ENCODE results near the gene MSH3. TPM values are rescaled to one million over a fixed set of nuclear protein-coding genes. Genes with fewer than 3 reads are reported as not detected.

MSH3 gene
- polyA plus RNA-seq, 1 of the 3 experiments (the other 2 are of a cell fraction): 3.5 TPM

GRCh38 chr5:80820685-80821084, 166.2 kb downstream of the MSH3 start:
- H3K4me2 ChIP-seq: no peak overlapping the region
- H3K79me2 ChIP-seq (ENCODE audit: insufficient read depth): no peaks in the 10 kb centered on the region
- TF ChIP-seq ZBTB33 (IDR thresholded peaks at IDR 0.05; ENCODE audit: borderline replicate concordance, low read depth) (no peak), USF1 (IDR thresholded peaks at IDR 0.05; ENCODE audit: borderline replicate concordance, low read depth) (no peak), RFX5 (IDR thresholded peaks at IDR 0.05; ENCODE audit: low read length) (no peak), CHD2 (IDR thresholded peaks at IDR 0.05; ENCODE audit: low read length, partially characterized antibody) (no peak), GATA2 (CRISPR knock-in tag; IDR thresholded peaks at IDR 0.05) (no peak), YY1 (IDR thresholded peaks at IDR 0.05; ENCODE audit: low read depth) (no peak), POLR2AphosphoS5 (IDR thresholded peaks at IDR 0.05; ENCODE audit: low read depth, low read length) (no peak), EP300 (IDR thresholded peaks at IDR 0.05; ENCODE audit: borderline replicate concordance in 1 of 2, low read depth in 1 of 2, low read length in 1 of 2) (no peak), RXRA (IDR thresholded peaks at IDR 0.05; ENCODE audit: borderline replicate concordance, low read depth) (no peak), MAX (IDR thresholded peaks at IDR 0.05; ENCODE audit: low read depth) (no peak), FOXJ3 (CRISPR knock-in tag; IDR thresholded peaks at IDR 0.05) (no peak), SMC3 (IDR thresholded peaks at IDR 0.05; ENCODE audit: low read depth, low read length) (no peak), TCF12 (IDR thresholded peaks at IDR 0.05) (no peak), NRF1 (IDR thresholded peaks at IDR 0.05; ENCODE audit: low read depth, low read length) (no peak), MXI1 (IDR thresholded peaks at IDR 0.05; ENCODE audit: low read depth, low read length) (no peak), FOXM1 (IDR thresholded peaks at IDR 0.05; ENCODE audit: low read depth) (no peak), MEF2A (IDR thresholded peaks at IDR 0.05; ENCODE audit: borderline replicate concordance, low read depth) (no peak)
- TF ChIP-seq, protein P1, sequence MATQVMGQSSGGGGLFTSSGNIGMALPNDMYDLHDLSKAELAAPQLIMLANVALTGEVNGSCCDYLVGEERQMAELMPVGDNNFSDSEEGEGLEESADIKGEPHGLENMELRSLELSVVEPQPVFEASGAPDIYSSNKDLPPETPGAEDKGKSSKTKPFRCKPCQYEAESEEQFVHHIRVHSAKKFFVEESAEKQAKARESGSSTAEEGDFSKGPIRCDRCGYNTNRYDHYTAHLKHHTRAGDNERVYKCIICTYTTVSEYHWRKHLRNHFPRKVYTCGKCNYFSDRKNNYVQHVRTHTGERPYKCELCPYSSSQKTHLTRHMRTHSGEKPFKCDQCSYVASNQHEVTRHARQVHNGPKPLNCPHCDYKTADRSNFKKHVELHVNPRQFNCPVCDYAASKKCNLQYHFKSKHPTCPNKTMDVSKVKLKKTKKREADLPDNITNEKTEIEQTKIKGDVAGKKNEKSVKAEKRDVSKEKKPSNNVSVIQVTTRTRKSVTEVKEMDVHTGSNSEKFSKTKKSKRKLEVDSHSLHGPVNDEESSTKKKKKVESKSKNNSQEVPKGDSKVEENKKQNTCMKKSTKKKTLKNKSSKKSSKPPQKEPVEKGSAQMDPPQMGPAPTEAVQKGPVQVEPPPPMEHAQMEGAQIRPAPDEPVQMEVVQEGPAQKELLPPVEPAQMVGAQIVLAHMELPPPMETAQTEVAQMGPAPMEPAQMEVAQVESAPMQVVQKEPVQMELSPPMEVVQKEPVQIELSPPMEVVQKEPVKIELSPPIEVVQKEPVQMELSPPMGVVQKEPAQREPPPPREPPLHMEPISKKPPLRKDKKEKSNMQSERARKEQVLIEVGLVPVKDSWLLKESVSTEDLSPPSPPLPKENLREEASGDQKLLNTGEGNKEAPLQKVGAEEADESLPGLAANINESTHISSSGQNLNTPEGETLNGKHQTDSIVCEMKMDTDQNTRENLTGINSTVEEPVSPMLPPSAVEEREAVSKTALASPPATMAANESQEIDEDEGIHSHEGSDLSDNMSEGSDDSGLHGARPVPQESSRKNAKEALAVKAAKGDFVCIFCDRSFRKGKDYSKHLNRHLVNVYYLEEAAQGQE (IDR thresholded peaks at IDR 0.05; ENCODE audit: low read depth, low read length): no peak
- TF ChIP-seq, protein P2, sequence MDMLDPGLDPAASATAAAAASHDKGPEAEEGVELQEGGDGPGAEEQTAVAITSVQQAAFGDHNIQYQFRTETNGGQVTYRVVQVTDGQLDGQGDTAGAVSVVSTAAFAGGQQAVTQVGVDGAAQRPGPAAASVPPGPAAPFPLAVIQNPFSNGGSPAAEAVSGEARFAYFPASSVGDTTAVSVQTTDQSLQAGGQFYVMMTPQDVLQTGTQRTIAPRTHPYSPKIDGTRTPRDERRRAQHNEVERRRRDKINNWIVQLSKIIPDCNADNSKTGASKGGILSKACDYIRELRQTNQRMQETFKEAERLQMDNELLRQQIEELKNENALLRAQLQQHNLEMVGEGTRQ (IDR thresholded peaks at IDR 0.05; ENCODE audit: borderline replicate concordance, low read depth, low read length): no peak
- TF ChIP-seq, protein P3, sequence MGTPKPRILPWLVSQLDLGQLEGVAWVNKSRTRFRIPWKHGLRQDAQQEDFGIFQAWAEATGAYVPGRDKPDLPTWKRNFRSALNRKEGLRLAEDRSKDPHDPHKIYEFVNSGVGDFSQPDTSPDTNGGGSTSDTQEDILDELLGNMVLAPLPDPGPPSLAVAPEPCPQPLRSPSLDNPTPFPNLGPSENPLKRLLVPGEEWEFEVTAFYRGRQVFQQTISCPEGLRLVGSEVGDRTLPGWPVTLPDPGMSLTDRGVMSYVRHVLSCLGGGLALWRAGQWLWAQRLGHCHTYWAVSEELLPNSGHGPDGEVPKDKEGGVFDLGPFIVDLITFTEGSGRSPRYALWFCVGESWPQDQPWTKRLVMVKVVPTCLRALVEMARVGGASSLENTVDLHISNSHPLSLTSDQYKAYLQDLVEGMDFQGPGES (IDR thresholded peaks at IDR 0.05; ENCODE audit: low read depth, low read length): no peak
- WGBS (ENCODE audit: low lambda C conversion rate): 100% methylated on average over 3 of the region's 3 CpGs
- no peak overlapping the region for H3K27ac ChIP-seq (ENCODE audit: low read depth in 2 of 2, low read length in 1 of 2)
- peaks cover 9 to 13% of the 10 kb centered on the region in 2 experiments for H3K36me3 ChIP-seq (replicated peaks in 1 of 2; ENCODE audit: control insufficient read depth in 1 of 2, insufficient read depth in 2 of 2, low read length in 1 of 2)
- H3K9me2 ChIP-seq: no peaks in the 10 kb centered on the region
- no peaks in the 10 kb centered on the region for H3K4me1 ChIP-seq (ENCODE audit: control insufficient read depth in 1 of 2, insufficient read depth in 2 of 2, low read depth in 1 of 2, low read length in 1 of 2)
- no peaks in the 10 kb centered on the region for H3F3A ChIP-seq (replicated peaks; ENCODE audit: insufficient read depth)
- no peaks in the 10 kb centered on the region for H3K9me3 ChIP-seq
- no peaks in the 10 kb centered on the region for H4K20me1 ChIP-seq (ENCODE audit: insufficient read depth)
- DNase-seq: no peak
- no peak overlapping the region for H2AFZ ChIP-seq (ENCODE audit: low read depth)
- H3K27me3 ChIP-seq (ENCODE audit: insufficient read depth): no peaks in the 10 kb centered on the region
- H3K9ac ChIP-seq: no peak overlapping the region
- ChIA-PET POLR2A (no interaction called here), CTCF (no interaction called here)
- H3K4me3 ChIP-seq (ENCODE audit: low read depth in 2 of 2, low read length in 1 of 2): no peak overlapping the region
